Activated T-helper 1 cell treated with Interleukin-2 at 50 U/mL for 16 hours (primary cell): ENCODE data around the gene CMTM4.
"Not testable (repeated sequence)": the region's sequence is repeated elsewhere in the genome, so short reads cannot be mapped to it uniquely, and the experiment has no call there.

Experiments
- DNase-seq: peaks from one replicate; pipeline ENCODE4 v3.0.0-alpha.2; 2020; ENCODE audit warnings: low read depth

The CMTM4 gene

GRCh38 chr16:66673691-66674090 lies 22.9 kb downstream of the CMTM4 start:
- DNase-seq, result no peak

DNA sequence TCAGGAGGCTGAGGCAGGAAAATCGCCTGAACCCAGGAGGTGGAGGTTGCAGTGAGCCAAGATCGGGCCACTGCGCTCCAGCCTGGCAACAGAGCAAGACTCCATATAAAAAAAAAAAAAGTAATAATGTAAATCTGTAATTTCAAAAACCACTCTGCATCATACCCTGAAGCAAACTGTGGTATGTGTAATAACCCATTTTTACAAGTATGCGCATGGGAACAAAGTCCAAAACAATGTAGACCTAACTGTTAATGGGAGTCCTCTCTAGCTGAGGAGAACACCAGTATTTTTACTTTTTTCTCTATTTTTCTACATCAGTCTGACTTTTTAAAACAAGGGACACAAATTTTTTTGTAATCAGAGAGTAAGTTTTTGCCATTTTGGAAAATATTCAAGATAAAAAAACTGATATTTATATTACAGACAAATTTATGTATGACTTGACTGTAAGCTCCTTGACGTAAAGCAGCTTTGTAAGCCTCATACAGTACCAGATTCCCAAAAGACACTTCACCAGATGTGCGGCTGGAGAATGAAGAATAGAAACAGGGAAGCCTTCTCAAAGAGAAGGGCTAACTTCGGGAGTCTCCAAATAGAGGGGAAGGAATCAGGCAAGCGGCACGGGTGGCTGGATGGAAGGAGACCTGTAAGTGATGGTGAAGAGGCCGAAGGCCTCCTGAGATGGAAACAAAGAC lies 25.7 kb downstream of the CMTM4 start:
- DNase-seq, result no peak

- DNase-seq, result no peak
These were observed 27.6 kb downstream of the CMTM4 start for GRCh38 chr16:66668777-66669444.

DNA sequence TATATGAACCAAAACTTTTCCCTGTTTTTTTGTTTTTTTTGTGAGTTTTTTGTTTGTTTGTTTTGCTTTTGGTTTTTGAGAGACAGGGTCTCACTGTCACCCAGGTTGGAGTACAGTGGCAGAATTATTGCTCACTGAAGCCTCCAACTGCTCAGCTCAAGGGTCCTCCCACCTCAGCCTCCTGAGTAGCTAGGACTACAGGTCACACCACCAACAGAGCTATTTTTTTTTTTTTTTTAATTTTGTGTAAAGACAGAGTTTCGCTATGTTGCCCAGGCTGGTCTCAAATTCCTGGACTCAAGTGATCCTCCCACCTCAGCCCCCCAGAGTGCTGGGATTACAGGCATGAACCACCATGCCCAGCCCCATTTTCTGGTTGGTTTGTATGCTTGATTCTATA lies 28.6 kb downstream of the CMTM4 start:
- DNase-seq, result no peak

DNA sequence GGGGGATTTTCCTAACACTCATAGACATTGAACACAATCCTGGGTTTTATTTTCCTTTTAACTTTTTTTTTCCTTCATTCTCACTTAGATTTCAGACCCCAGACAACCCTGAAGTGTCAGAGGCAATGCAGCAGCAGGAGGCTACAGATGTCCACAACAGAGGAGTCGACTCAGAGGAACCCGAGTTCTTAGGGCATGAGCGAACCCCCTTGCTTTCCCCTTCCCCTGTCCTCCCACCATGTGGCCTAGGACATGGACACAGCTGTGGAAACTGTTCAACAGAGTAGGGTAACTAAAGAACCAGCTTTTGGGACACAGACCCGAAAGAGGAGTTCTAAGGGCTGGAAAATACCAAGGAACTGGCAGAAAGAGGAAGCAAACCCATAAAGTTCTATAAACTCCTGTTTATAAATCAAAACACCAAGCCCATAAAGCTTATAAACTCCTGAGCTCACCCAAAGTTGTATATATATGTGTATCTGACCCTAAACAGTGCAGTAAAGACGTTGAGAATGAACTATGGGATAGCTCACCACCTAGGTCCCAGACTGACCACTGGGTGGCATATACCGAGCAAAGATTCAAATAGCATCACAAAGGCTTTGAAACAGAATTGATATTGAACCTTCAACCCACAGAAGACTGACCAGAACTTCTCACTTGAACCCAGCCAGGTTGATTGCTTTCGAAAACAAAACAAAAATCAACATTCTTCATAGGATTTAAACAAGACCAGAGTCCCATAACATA lies 33.9 kb downstream of the CMTM4 start:
- DNase-seq, result no peak

DNA sequence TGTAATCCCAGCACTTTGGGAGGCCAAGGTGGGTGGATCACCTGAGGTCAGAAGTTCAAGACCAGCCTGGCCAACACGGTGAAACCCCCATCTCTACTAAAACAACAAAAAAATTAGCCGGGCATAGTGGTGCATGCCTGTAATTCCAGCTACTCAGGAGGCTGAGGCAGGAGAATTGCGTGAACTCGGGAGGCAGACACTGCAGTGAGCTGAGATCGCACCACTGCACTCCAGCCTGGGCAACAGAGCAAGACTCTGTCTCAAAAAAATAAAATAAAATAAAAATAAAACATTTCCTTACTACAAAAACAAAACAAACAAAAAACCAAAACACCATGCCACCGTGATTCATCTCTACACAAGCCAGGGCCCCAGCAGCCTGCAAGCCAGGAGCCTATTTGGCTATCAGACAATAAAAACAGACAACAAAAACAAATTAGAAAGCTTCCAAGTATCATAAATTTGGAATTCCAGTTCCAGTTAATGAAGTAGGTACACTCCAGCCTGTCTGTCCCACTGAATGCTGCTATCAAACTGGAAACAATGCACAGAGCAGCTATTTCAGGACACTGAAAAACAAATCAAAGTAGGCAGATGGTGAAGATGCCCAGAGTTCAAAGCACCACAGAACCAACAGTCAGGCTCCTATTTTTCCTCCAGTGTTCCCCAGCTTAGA lies 34.7 kb downstream of the CMTM4 start:
- DNase-seq, result not testable (repeated sequence)

GRCh38 chr16:66661210-66661560 lies 35.4 kb downstream of the CMTM4 start:
- DNase-seq, result no peak

- DNase-seq, result no peak
These were observed 35.9 kb downstream of the CMTM4 start for GRCh38 chr16:66660422-66661209.

- DNase-seq, result no peak
These were observed 37.7 kb downstream of the CMTM4 start for GRCh38 chr16:66658860-66659190.

GRCh38 chr16:66658143-66658859 lies 38.2 kb downstream of the CMTM4 start:
- DNase-seq, result no peak

DNA sequence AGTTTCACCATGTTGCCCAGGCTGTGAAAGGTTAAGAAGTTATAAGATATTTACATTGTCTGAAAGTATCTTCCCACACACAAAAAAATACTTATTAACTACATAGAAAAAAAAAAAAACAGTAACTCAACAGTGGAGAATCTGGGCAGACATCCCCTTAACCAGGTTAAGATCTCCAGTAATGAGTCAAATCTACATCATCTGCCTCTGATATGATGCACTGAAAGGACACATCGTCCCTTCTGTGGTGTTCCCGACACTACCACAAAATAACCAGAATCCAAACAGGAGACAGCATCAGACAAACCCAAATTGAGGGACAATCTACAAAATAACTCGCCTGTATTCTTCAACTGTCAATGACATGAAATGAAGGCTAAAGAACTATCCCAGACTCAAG lies 40.0 kb downstream of the CMTM4 start:
- no peak for DNase-seq

- no peak for DNase-seq
These were observed 42.8 kb downstream of the CMTM4 start for GRCh38 chr16:66653581-66654350.

DNA sequence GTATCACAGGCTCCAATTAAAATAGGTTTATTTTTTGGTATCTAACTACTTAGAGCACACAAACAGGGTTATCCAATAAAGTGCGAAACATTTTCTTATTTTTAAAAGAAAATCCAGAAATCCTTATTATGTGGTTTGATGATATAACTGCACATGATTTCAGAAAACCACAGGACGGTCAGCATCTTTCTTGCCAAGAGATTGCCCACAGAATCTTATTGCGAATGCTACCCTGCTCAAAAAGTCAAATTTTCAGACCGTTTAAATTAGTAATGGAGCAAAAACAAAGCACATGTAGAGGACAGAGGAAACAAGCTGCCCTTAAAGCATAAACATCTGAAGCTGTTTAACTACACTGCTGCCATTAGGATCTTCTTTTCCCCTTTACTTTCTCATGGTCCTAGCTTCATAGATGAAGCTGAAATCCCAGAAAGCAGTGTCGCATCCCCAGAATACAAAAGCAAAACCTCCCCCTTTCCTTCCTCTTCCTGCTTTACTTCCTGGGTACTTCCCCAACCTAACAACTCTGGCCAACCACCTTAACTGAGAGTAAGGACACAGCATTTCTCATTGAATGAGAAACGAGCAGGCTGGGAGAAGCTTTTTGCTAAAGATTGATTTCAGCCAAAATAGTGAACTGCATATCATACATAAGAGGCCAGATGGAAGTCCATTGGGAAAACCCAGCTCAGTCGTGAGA lies 43.7 kb downstream of the CMTM4 start:
- DNase-seq, result no peak

DNA sequence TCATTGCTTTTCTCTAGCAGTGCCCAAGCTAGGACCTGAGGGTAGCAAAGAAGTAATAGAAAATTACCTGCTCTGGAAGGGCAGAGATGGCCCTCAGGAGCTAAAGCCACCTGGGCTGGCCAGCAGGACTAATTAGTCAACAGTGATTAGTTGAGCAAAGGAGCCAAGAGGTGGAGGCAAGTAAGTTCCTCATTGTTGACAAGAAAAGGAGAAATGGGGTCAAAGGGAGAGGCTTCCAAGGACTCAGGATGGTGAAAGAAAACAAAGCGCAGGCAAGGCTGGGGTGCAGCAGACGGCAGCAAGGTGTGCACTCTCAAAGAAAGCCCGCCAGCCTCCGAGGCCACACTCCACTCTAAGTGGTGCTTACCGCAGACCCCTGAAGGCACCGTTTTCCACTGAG lies 44.6 kb downstream of the CMTM4 start:
- DNase-seq, result no peak

DNA sequence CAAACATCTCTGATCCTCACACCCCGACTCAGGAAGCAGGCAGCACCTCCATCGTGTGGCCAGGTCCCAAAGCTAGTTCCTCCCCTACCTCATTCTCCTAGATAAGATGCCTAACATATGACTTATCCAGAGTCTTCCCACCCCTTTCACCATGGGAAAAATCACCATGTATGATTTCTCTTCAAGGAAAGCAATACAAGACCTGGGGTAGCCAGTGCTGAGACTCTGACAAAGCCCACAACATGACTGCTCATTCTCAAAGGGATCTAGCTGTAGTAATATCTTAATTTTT lies 45.1 kb downstream of the CMTM4 start:
- no peak for DNase-seq

GRCh38 chr16:66650707-66651473 lies 45.7 kb downstream of the CMTM4 start:
- DNase-seq, result peak; percentile 51

GRCh38 chr16:66649636-66650205 lies 46.8 kb downstream of the CMTM4 start:
- no peak for DNase-seq

- DNase-seq, result no peak
These were observed 47.4 kb downstream of the CMTM4 start for GRCh38 chr16:66649167-66649566.

- DNase-seq, result no peak
These were observed 48.7 kb downstream of the CMTM4 start for GRCh38 chr16:66647866-66648265.
